Tongue (tissue), 2 donors: ENCODE measurements around the gene GDF11. TPM values are rescaled to one million over a fixed set of nuclear protein-coding genes. Genes with fewer than 3 reads are reported as not detected.

Experiments used
- DNase-seq: peaks from one replicate; pipeline ENCODE4 v3.0.0-alpha.2; 2015
- total RNA-seq: library from RNA; depleted of rRNA; stranded (reverse); fragments of >200 nt; gene quantifications from one replicate; pipeline ENCODE4 v1.2.3, GENCODE V29; 2014

Gene GDF11
- total RNA-seq: 4.5 TPM

DNA sequence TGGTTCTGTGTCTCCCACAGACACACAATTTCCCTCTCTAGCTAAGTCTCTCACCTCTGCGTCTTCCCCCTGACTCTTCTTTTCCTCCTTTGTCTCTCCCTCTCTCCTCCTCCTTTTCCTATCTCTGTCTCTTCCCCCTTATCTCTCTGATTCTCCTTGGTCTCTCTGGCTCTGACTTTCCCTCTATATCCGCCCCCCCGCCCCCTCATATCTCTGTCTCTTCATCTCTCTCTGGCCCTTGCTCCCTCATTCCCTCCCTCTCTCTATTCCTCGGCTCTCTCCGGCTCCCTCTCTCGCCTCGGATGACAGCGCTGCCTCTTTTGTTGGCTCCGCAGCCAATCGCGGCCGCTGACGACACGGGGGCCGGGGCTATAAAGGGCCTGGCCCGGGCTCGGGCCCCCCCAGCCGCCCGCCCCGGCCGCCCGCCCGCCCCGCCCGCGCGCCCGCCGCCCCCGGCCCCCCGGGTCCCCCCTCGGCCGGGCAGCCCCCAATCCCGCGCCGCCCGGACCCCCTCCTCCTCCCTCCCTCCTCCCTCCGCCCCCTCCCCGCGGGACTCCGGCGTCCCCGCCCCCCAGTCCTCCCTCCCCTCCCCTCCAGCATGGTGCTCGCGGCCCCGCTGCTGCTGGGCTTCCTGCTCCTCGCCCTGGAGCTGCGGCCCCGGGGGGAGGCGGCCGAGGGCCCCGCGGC lies at the start of gene GDF11:
GDF11 (plus strand) TSS at position 404 of the 687 bp plus-strand sequence; CDS start at position 599, 195 bp downstream.
- DNase-seq: peak; percentile 95

DNA sequence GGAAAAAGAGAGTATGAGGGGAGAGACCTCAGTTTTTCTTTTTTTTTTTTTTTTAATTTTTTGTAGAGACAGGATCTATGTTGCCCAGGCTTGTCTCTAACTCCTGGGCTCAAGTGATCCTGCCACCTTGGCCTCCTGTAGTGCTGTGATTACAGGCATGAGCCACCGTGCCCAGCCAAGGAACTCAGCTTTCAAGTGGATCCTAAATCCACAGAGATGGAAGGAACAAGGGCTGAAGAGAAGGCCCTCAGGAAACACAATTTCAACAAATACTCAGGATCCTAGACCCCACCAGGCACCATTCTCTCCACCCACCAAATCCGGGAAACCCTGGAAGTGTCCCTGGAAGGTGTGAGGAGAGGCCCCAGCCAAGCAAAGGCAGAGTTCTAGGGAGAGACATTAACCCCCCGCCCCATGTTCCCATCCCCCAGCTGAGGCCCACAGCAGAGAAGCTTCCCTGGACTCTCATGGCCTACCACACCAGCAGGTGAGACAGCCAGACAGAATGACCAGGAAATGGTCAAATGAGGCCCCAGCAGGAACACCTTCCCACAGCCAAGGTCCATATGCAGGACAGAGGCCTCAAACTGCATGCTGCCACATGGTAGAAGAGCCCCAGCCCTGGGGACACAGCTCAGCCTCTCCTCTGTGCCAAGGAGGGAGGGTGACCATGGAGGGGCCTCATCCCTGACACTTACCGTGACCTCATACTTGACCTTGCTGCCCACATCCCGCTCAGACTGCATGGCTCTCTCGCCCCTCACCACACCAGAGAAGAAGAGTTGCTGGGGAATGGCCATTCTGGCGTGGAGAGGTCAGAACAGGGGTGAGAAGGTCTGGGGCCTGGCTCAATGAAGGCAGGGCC lies 49.4 kb upstream of the GDF11 start:
- no peak for DNase-seq

DNA sequence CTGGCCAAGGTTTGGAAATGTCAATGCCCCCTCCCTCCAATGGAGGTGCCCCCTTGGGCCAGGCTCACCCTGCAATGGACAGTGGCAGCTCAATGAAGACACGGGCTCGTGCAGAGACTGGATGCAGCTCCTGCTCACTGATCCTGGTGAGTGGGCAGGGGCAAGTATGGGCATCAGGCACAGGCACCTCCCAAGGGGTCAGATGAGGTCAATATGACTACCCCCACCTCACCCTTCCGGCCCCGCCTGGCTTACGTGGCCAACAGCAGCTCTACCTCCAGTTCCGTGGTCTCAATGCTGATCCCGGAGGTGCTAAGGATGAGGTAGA lies 48.8 kb upstream of the GDF11 start:
- no peak for DNase-seq

DNA sequence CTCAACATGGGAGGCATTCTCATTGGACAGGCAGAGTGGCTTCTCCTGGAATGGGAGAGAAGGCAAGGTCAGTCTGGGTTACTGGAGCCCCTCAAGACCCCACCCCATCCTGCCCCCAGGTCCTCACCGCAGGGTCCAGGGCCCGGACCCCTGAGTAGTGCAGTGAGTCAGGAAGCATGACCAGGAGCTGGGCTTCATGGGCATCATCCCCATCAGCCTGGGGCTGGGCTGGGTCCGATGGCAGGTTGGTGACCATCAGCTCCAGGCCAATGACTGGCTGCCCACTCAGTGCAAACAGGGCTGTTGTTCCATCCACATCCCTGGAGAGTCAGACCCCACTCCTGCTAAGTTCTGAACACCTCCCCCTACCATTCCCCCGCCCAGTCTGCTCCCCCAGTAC lies 48.3 kb upstream of the GDF11 start:
- DNase-seq: no peak

DNA sequence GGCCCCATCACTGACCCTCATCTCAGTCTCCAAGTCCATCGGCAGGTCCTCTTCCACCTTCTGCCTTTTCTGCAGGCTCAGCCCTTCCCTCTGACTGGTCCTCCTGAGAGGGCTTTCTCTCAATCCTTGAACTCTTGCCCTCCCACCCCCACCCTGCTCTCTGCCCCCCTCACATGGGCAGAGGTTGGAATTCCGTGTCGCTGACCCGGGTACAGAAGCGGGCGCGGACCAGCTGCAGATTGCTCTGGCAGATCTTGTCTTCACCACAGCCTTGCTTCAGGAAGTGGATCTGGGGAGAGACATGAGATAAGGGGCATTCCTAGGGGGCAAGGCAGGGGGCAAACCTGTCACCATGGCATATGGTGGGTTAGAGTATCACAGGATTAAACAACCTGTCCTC lies 47.6 kb upstream of the GDF11 start:
- no peak for DNase-seq

DNA sequence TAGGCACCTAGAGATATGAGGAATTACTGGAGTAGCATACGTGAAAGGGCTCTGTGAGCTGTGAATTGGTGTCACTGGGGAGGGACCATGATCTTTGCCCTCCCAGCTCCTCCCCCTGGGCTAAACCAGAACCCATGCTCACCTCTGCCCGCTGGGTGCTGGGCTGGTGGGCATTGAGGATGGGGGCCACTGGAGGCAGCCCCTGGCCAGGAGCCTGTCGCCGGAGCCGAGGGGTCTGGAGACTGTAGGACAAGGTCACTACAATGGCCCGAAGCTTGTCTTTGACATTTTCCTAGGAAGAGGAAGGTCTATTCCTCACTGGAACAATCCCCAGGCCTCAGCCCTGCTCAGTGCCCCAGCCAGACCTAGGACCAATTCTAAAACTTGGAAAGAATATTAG lies 46.8 kb upstream of the GDF11 start:
- no peak for DNase-seq

DNA sequence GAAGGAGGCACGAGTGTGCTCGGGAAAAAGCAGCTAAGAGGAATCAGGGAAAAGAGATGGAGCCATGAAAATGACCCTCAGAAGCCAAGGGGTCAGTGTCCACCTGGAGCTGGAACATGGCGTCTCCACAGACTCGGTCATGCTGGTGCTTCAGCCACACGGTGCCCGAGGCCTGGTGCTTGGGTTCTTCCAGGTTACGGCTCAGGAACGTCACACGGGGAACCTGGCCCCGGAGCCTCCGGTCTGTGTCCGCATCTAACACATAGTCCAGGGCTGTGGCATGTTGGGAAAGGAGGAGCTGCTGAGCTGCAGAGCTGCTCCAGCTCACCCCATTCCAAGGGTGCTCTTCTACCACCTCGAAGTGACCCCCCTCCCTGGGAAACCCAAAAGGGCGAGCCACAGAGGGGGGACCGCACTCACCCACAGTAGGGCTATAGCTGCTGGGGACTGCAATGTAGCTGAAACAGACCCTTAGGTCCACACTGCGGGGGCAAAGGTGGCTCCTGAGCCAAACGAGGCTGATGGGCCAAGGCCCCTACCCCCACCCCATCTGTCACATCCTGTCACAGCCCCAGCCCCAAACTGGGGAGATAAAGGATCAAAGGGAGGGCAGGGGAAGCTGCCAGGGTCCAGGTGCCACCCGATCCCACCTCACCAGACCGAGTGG lies 46.0 kb upstream of the GDF11 start:
- DNase-seq: no peak

DNA sequence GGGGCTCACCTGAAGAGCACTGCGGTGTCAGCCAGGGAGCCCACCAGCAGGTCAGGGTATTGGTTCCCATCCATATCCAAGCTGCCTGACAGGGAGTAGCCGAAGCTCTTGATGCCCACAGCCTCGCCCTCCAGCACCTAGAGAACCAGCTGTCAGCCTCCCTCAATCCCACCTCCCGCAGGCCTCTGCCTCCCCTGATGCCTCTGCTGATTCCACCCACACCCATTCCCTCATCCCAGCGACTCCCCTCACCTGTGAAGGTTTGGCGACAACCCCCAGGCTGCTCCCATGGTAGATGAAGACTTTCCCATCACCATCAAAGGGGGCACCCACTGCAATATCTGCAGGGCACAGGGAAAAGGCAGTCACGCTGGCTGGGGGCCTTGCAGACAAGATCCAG lies 45.2 kb upstream of the GDF11 start:
- DNase-seq: no peak

DNA sequence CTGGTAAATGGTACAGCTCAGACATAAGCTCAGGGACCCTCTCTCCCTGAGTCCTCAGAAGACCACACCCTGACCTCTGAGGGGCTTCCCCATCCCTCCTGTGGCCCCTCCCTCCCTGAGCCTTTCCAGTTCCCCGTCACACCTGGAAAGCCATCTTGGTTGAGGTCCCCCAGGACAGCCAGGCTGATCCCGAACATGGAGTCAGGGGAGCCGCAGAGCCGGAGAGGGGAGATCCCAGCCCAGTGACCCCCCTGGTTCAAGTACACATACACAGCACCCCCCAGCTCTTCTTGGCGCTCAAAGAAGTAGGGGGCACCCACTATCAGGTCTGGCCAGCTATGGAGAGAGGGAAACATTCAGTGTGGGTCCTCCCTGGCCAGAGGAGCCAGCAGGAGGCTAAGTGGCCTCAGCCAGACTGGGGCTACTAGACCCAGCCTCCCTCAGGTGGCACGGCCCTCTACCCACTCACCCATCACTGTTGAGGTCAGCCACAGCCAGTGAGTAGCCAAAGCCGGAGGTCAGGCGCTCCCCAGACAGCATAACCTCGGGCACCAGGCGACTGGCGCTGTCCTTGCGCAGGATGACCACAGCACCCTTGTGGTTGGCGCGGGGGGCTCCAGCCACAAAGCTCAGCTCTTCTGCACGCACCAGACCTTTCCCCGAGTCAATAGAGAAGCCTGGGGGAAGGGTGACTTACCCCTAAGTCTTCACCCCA lies 44.5 kb upstream of the GDF11 start:
- DNase-seq: no peak

DNA sequence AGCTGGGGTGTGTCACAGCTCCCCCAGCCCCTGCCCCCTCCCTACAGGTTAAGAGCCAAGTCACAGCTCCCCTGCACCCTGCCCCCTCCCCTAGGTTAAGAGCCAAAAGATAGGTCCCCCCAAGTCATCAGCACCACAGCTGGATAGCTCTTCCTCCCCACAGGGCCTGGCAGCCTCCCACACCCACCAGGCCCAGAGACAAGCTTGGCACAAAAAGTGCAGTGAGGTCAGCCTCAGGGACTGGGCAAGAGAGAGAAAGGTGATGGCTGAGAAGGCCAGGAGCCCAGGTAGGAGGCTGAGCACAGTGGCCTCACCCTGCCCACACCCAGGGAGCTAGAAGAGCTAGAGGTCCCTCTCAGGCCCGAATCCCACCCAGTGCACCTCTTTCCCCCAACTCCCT lies 44.0 kb upstream of the GDF11 start:
- no peak for DNase-seq

DNA sequence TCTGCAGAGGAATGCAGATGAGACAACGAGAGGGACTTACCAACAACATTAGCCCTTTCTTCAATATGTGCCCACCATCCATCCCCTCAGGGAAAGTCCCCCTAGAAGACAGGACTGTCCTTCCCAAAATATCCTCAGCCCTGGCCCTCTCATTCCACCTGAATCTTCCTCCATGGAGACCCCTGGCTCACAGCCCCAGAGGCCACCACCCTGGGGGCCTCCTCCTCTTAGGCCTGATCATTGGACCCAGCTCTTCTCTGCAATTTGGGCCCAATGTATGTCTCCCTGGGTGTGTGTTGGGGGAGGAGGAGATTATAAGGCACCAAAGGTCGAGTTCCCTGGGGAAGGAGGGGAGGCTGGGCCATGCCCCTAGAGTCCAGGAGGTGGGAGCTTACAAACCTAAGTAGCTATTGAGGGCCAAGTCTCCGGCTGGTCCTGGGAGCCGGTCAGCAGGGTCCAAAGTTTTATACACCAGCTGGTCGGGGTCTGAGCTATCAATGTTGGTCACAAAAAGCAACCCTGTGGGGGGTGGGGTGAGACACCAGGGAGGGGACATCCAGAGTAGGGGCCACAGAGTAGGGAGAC lies 43.4 kb upstream of the GDF11 start:
- no peak for DNase-seq

DNA sequence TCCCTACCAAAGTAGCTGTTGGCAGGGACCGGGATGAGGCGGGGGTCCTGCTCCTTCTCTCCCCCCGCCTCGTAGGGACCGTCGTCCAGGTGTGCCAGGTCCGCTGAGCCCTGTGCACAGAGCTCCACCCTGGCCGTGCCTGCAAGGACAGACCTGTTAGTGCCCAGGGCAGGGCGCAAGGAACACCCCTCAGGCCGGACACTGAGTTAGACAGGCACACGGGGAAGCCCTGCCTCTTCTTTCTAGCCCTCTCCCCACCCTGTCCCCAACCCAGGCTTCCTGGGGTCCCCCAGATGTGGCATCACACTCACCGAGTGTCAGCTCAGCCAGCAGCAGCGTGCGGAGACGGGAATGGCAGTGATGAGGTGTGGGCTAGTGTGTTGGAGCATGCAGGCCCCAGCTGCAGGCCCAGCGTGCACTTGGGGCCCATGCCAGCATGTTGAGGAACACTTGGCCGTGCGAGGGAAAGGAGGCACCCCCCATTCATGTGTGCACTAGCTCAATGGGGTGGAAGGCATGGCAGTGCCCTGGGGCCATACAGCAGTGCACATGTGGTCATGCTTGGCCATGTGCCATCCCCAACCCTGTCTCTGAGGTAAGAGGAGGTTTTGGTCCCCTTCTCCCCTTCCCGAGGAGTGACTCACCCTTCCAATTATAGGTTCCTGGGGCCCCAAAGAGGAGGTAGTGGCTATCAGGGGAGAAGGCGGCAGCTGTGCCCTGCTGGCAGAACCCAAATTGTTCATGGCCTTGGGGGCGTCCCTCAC lies 42.5 kb upstream of the GDF11 start:
- peak; percentile 64 for DNase-seq

DNA sequence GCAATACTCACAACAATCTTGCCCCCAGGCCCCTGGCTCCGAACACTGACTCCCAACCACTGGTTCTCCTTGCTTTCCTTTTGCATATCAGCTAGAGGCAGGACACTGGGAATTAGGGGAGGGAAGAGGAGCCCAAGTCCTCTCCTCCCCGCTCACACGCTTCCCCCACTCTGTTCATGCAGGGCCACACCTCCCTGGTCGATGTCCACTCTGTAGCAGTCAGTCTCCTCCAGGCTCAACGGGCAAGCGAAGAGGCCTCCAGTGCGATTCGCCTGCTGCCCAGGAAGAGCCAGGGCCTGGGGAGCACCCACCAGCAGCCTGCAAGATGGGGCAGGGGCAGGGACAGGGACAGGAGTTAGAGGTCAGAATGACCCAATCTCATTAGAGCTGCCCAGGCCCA lies 40.1 kb upstream of the GDF11 start:
- no peak for DNase-seq

DNA sequence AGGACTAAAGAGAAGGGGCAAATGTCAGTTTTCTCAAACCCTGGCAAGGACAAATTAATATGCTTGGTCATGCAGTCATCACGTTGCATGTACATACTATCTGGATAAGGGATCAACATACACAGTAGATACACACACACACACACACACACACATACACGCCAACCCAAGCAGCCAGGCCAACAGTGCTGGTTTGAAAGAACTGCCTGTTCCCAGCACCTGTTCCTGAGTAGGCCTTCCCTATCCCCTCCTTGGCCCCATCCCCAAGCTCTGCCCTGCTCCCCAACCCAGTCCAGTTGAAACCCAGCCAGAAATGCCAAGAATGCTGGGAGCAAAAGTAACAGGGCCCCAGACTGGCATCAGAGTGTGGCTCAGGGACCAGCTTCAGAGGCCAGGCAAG lies 39.6 kb upstream of the GDF11 start:
- peak; percentile 98 for DNase-seq

DNA sequence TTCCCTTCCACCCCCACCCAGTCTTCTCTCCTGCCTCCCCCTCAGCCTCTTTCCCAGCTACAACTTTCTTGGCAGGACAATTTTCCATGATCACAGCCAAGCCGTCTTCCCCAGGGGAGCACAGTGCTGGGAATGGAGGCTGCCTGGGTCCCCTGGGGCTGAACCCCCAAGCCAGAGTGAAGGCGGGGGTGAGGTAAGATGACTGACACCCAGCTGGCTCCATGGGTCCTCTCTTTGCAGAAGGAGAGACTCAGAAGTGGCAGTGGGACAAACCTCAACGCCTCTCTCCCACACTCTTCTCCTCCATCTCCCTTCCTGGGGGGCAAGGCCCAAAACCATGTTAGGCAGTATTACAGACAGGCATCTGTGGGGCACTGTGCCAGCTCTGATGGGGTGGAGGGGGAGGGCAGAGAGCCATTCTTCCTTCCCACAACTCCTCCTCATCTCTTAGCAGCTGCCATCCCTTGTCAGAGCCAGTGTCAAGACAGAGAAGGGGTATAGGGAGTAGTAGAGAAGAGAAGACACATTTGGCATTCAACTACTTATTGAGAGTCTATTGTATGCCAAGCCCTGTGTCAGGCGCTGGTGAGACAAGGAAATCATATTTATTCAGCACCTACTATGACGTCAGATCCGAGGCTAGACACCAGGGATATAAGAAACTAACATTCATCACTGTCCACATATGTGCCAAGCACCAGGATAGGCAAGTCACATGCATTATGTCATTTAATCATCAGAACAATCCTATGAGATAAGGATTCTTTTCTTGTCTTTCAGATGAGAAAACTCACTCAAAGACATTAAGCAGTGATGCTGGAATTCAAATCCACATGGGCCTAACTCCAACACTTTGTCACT lies 38.8 kb upstream of the GDF11 start:
- DNase-seq: peak; percentile 98

DNA sequence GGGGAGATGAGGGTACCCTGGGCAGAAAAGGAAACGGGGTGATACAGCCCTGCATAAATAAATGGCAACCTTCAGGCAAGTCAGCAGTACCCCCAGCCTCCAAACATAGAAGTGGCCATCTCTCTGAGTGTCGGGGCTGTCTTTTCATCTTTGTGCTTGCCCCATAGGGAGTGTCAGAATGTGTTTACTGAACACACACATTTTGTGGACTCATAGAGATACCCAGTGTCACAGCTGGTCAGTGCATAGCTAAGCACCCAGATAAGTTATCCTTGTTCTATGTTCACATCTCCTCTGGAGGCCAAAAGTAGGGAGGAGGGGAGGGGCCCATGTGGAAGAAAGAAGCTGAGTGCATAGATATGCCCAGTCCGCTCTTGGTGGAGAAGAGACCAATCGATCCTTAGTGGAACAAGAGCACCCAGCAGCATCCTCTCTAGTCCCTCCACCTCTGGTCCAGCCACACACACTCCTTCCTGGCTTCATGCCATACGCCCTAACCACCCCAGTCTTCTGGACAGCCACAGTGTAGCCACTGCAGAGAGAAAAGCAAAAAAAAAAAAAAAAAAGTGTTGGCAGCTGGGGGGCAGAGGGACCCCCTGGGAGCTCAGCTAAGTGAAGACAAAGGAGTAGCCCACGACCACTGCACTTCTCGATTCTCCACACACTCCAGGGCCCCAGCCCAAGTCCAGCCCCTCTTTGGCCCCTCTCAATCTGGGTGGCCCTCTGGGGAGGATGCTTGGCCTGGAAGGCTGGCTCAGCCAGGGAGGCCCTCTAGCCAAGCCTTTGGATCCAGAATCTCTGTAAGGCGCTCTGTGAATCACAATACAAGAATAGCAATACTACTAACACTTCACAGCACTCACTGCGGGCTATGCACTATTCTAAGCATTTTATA lies 37.9 kb upstream of the GDF11 start:
- DNase-seq: peak; percentile 50

DNA sequence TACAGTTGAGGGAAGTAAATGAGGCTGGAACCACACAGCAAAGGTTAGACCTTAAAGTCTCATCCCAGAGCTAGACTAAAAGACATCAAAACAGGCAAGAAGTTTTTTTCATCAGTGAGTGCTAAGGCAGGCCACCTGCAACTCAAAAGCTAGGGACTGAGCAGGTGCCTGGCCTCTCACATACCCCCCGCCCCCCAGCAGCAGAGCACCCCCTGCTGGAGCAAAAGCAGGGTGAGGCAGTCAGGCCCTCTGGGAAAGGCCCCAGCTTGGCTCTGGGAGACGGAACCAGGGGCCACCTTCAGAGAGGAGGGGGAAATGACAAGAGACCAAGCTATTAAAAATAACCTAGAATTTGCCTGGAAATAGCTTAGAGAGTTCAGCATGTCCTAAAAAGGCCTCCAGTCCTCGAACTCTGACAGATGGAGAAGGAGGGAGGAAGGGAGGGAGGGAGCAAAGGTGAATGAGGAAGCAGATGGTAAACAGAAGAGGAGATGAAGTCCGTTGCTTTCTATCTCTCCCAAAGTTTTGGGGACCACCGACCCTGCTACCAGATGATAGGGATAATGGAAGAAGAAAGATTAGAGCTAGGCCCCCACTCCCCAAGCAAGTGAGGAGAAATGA lies 37.0 kb upstream of the GDF11 start:
- peak; percentile 53 for DNase-seq

DNA sequence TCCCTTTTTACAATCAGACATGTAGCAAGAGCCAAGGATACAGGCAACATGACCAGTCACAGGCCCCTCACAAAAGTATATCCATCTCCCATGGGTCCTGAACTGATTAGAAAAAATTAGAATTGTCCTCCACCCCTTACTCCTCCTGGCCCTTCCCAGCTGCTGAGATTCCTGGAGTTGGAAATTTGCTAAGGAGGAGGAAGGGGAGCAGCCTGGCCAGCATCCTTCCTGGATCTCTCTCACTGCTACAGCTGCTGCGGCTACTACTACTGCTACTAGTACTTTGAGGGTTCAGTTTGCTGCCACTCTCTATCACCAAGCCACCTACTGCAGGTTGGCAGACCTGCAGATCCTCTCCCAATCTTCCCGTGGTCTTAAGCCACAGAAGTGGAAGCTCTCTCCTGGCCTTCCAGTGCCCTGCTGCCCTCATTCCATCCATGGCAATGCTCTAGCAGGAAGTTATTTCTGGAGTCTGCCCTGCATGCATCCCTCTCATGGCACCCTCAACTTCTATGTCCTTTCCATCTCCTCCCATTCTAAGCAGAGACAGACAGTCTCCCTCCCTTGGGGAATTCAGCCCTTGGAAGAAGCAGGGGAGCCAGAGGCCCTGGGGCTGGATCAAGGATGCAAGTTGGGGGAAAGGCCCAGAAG lies 36.2 kb upstream of the GDF11 start:
- peak; percentile 61 for DNase-seq
